HEK293 (cell line): ENCODE results near the gene ATRNL1.

ENCODE experiments used
- CTCF ChIA-PET: fragments of 350-600 bp; formaldehyde crosslinking; extraction: SDS; loops from one replicate; lab custom pipeline; 2021; ENCODE audit warnings: antibody characterized with exemption; lab: Yijun Ruan, JAX
- POLR2A ChIA-PET: fragments of 300-600 bp; formaldehyde crosslinking; extraction: SDS; loops from one replicate; lab custom pipeline; 2020; ENCODE audit warnings: antibody characterized with exemption, inconsistent platforms; lab: Yijun Ruan, JAX
- H3K27ac ChIP-seq: fragments of 200-500 bp; sonication (Bioruptor generic); 2 replicates; pipeline ENCODE4 v1.5.1; 2014; ENCODE audit warnings: low read depth, low read length, control low read depth, inconsistent platforms; ENCODE audit errors: extremely low read depth
- H3K36me3 ChIP-seq, 2 experiments: fragments of 200-500 bp in 1 of 2; sonication (Bioruptor generic) in 1 of 2; 1 replicate in 1 of 2; 2 replicates in 1 of 2; pipeline ENCODE4 v1.5.1; 2014 to 2017; ENCODE audit warnings: inconsistent platforms in 2 of 2, low read length in 2 of 2; ENCODE audit not compliant: control insufficient read depth in 2 of 2, insufficient read depth in 1 of 2
- H3K4me1 ChIP-seq: fragments of 200-500 bp; sonication (Bioruptor generic); 2 replicates; pipeline ENCODE4 v1.5.1; 2014; ENCODE audit warnings: mild to moderate bottlenecking, low read length, inconsistent platforms; ENCODE audit not compliant: control insufficient read depth, insufficient read depth
- H3K4me3 ChIP-seq: 2 replicates; pipeline ENCODE4 v1.5.1; 2011; ENCODE audit warnings: low read depth, mild to moderate bottlenecking, control low read depth, low read length, moderate library complexity
- H3K9me3 ChIP-seq: fragments of 200-500 bp; sonication (Bioruptor generic); 2 replicates; pipeline ENCODE4 v1.5.1; 2014; ENCODE audit warnings: low read depth, low read length, inconsistent platforms; ENCODE audit not compliant: control insufficient read depth, insufficient read depth
- MEIS1 ChIP-seq: sonication (generic); formaldehyde crosslinking; IDR thresholded peaks from 2 replicates; pipeline ENCODE4 v1.8.1; 2022; ENCODE audit warnings: missing genetic modification reagents, mild to moderate bottlenecking, borderline replicate concordance
- SCRT1 ChIP-seq: fragments of 450-650 bp; formaldehyde crosslinking; IDR thresholded peaks from 2 replicates; pipeline ENCODE4 v1.5.1; 2016; ENCODE audit warnings: missing biosample characterization, missing genetic modification characterization, borderline replicate concordance
- SCRT2 ChIP-seq: fragments of 450-650 bp; formaldehyde crosslinking; IDR thresholded peaks from 2 replicates; pipeline ENCODE4 v1.5.1; 2016; ENCODE audit warnings: missing biosample characterization, missing genetic modification characterization
- YY1 ChIP-seq: fragments of 450-650 bp; formaldehyde crosslinking; IDR thresholded peaks from 2 replicates; pipeline ENCODE4 v1.5.1; 2018; ENCODE audit warnings: missing biosample characterization, missing genetic modification characterization
- ZBTB20 ChIP-seq: fragments of 450-650 bp; formaldehyde crosslinking; IDR thresholded peaks from 2 replicates; pipeline ENCODE4 v1.5.1; 2016; ENCODE audit warnings: missing biosample characterization, missing genetic modification characterization
- ZBTB21 ChIP-seq: fragments of 450-650 bp; formaldehyde crosslinking; IDR thresholded peaks from 2 replicates; pipeline ENCODE4 v1.5.1; 2017; ENCODE audit warnings: missing biosample characterization, missing genetic modification characterization
- ZBTB7A ChIP-seq: fragments of 450-650 bp; formaldehyde crosslinking; IDR thresholded peaks from 2 replicates; pipeline ENCODE4 v1.5.1; 2016; ENCODE audit warnings: low read depth, missing biosample characterization, missing genetic modification characterization
- ZFP41 ChIP-seq: fragments of 450-650 bp; formaldehyde crosslinking; IDR thresholded peaks from 2 replicates; pipeline ENCODE4 v1.5.1; 2016; ENCODE audit warnings: missing biosample characterization, missing genetic modification characterization, borderline replicate concordance
- ZFP69B ChIP-seq: fragments of 450-650 bp; formaldehyde crosslinking; IDR thresholded peaks from 2 replicates; pipeline ENCODE4 v1.5.1; 2016; ENCODE audit warnings: missing biosample characterization, missing genetic modification characterization
- ZIC2 ChIP-seq: fragments of 450-650 bp; formaldehyde crosslinking; IDR thresholded peaks from 2 replicates; pipeline ENCODE4 v1.5.1; 2016; ENCODE audit warnings: missing biosample characterization, missing genetic modification characterization
- ZNF121 ChIP-seq: fragments of 450-650 bp; formaldehyde crosslinking; IDR thresholded peaks from 2 replicates; pipeline ENCODE4 v1.5.1; 2016; ENCODE audit warnings: missing biosample characterization, missing genetic modification characterization
- ZNF157 ChIP-seq: fragments of 450-650 bp; formaldehyde crosslinking; IDR thresholded peaks from 2 replicates; pipeline ENCODE4 v1.5.1; 2016; ENCODE audit warnings: missing biosample characterization, missing genetic modification characterization
- ZNF184 ChIP-seq: fragments of 450-650 bp; IDR thresholded peaks from 2 replicates; pipeline ENCODE4 v1.5.1; 2018; ENCODE audit warnings: missing biosample characterization, mild to moderate bottlenecking, missing genetic modification characterization
- ZNF214 ChIP-seq: fragments of 450-650 bp; formaldehyde crosslinking; IDR thresholded peaks from 2 replicates; pipeline ENCODE4 v1.5.1; 2017; ENCODE audit warnings: missing biosample characterization, mild to moderate bottlenecking, missing genetic modification characterization, borderline replicate concordance
- ZNF23 ChIP-seq: fragments of 450-650 bp; formaldehyde crosslinking; IDR thresholded peaks from 2 replicates; pipeline ENCODE4 v1.5.1; 2016; ENCODE audit warnings: missing biosample characterization, missing genetic modification characterization, borderline replicate concordance
- ZNF302 ChIP-seq: fragments of 450-650 bp; formaldehyde crosslinking; IDR thresholded peaks from 2 replicates; pipeline ENCODE4 v1.5.1; 2016; ENCODE audit warnings: missing biosample characterization, missing genetic modification characterization, low read depth
- ZNF335 ChIP-seq: fragments of 450-650 bp; formaldehyde crosslinking; conservative IDR thresholded peaks from 2 replicates; pipeline ENCODE4 v1.5.1; 2016; ENCODE audit warnings: missing biosample characterization, missing genetic modification characterization
- ZNF394 ChIP-seq: fragments of 450-650 bp; formaldehyde crosslinking; IDR thresholded peaks from 2 replicates; pipeline ENCODE4 v1.5.1; 2016; ENCODE audit warnings: missing biosample characterization, missing genetic modification characterization, mild to moderate bottlenecking, moderate library complexity, borderline replicate concordance
- ZNF521 ChIP-seq: fragments of 450-650 bp; formaldehyde crosslinking; IDR thresholded peaks from 2 replicates; pipeline ENCODE4 v1.5.1; 2017; ENCODE audit warnings: missing biosample characterization, mild to moderate bottlenecking, missing genetic modification characterization
- ZNF544 ChIP-seq: fragments of 450-650 bp; formaldehyde crosslinking; IDR thresholded peaks from 2 replicates; pipeline ENCODE4 v1.5.0; 2017; ENCODE audit warnings: missing biosample characterization, missing genetic modification characterization
- ZNF596 ChIP-seq: fragments of 450-650 bp; IDR thresholded peaks from 2 replicates; pipeline ENCODE4 v1.5.0; 2018; ENCODE audit warnings: missing biosample characterization, mild to moderate bottlenecking, missing genetic modification characterization, moderate library complexity
- ZNF658 ChIP-seq: fragments of 450-650 bp; formaldehyde crosslinking; IDR thresholded peaks from 2 replicates; pipeline ENCODE4; 2016; ENCODE audit warnings: missing biosample characterization, missing genetic modification characterization
- ZSCAN16 ChIP-seq: fragments of 450-650 bp; formaldehyde crosslinking; IDR thresholded peaks from 2 replicates; pipeline ENCODE4 v1.5.1; 2016; ENCODE audit warnings: missing biosample characterization, missing genetic modification characterization
- TF ChIP-seq, protein P1 (sequence below): fragments of 450-650 bp; formaldehyde crosslinking; IDR thresholded peaks from 2 replicates; pipeline ENCODE4 v1.5.1; 2016; ENCODE audit warnings: missing biosample characterization, missing genetic modification characterization
- TF ChIP-seq, protein P2 (sequence below): fragments of 450-650 bp; formaldehyde crosslinking; IDR thresholded peaks from 2 replicates; pipeline ENCODE4 v1.5.1; 2016; ENCODE audit warnings: missing biosample characterization, missing genetic modification characterization, borderline replicate concordance
- TF ChIP-seq, protein P3 (sequence below): fragments of 450-650 bp; formaldehyde crosslinking; IDR thresholded peaks from 2 replicates; pipeline ENCODE4 v1.5.1; 2017; ENCODE audit warnings: missing biosample characterization, missing genetic modification characterization

Gene ATRNL1

DNA sequence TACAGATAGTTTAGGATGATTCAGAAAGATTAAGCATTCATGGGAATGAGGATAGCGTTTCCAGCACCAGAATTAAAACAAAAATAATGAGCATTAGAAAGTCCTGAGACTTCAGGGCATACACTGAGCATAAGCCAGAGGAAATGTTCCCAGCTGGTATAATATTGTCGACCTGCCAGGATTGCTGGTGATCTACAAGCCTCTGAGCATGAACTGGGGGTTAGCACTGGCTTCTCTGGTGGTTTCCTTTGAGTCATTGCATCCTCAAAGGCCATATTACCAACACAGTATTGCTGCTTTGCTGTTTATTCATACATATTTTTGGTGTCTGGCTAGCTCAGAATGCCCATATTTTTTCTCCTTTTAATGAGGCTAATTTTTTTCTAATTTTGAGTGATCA, 10.7 kb upstream of the ATRNL1 start:
- H3K27ac ChIP-seq, result no peak overlapping the region
- no peaks in the 10 kb centered on the region for H3K36me3 ChIP-seq
- no peaks in the 10 kb centered on the region for H3K9me3 ChIP-seq
- CTCF ChIA-PET, result interaction anchor here (0.6 kb wide), 1 partner anchor 158 kb away, joined by 3 read pairs; no protein-coding TSS in a partner anchor
- H3K4me1 ChIP-seq, result peaks cover 2% of the 10 kb centered on the region; the same call in 1 of the 2 replicates
- TF ChIP-seq ZFP69B (tag by site-specific recombination) (no peak), ZNF121 (no peak), SCRT2 (no peak), ZBTB20 (tag by site-specific recombination) (no peak)
- TF ChIP-seq, protein P1, sequence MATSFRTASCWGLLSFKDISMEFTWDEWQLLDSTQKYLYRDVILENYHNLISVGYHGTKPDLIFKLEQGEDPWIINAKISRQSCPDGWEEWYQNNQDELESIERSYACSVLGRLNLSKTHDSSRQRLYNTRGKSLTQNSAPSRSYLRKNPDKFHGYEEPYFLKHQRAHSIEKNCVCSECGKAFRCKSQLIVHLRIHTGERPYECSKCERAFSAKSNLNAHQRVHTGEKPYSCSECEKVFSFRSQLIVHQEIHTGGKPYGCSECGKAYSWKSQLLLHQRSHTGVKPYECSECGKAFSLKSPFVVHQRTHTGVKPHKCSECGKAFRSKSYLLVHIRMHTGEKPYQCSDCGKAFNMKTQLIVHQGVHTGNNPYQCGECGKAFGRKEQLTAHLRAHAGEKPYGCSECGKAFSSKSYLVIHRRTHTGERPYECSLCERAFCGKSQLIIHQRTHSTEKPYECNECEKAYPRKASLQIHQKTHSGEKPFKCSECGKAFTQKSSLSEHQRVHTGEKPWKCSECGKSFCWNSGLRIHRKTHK (tag by site-specific recombination), result no peak
- TF ChIP-seq, protein P2, sequence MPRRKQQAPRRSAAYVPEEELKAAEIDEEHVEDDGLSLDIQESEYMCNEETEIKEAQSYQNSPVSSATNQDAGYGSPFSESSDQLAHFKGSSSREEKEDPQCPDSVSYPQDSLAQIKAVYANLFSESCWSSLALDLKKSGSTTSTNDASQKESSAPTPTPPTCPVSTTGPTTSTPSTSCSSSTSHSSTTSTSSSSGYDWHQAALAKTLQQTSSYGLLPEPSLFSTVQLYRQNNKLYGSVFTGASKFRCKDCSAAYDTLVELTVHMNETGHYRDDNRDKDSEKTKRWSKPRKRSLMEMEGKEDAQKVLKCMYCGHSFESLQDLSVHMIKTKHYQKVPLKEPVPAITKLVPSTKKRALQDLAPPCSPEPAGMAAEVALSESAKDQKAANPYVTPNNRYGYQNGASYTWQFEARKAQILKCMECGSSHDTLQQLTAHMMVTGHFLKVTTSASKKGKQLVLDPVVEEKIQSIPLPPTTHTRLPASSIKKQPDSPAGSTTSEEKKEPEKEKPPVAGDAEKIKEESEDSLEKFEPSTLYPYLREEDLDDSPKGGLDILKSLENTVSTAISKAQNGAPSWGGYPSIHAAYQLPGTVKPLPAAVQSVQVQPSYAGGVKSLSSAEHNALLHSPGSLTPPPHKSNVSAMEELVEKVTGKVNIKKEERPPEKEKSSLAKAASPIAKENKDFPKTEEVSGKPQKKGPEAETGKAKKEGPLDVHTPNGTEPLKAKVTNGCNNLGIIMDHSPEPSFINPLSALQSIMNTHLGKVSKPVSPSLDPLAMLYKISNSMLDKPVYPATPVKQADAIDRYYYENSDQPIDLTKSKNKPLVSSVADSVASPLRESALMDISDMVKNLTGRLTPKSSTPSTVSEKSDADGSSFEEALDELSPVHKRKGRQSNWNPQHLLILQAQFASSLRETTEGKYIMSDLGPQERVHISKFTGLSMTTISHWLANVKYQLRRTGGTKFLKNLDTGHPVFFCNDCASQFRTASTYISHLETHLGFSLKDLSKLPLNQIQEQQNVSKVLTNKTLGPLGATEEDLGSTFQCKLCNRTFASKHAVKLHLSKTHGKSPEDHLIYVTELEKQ (tag by site-specific recombination), result no peak
- no peak overlapping the region for H3K4me3 ChIP-seq
- POLR2A ChIA-PET, result no interaction called here

DNA sequence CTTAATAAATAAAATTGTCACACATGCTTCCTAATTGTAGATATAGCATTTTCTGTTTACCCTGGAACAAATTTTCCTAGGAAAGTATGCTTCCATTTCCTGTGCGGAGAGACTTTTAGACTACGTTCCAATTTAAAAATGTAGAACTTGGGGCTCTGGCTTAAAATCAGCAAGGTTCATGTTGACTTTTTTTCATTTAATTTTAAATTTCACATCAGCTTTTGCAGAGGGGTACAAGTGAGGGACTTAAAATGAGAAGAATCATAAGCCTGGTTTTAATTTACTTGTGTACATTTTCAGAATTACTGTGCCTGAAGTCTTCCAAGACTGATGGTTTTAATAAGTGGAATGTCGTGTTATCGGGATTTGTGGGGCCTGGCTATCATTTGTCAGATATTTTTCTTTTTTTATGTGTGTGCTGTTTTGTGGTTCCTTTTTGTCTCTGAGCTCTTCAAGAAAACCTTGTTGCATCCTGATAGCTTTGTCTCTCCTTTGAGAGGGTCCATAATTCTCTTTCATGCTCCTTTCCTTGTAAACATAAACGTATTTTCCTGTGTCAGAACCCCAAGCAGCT, 8.8 kb upstream of the ATRNL1 start:
- no peak for TF ChIP-seq ZNF157 (tag by site-specific recombination)
- TF ChIP-seq ZBTB21, result no peak
- no peak for TF ChIP-seq ZNF302 (tag by site-specific recombination)
- TF ChIP-seq MEIS1 (CRISPR knock-in tag), result no peak
- TF ChIP-seq ZNF23 (tag by site-specific recombination), result no peak
- no peak for TF ChIP-seq ZFP41 (tag by site-specific recombination)
- no peak for TF ChIP-seq ZBTB7A (tag by site-specific recombination)
- TF ChIP-seq ZNF658, result no peak
- TF ChIP-seq ZNF521, result no peak
- POLR2A ChIA-PET, result no interaction called here
- CTCF ChIA-PET, result interaction anchor here (0.5 kb wide), 1 partner anchor 420 kb away, joined by 3 read pairs; no protein-coding TSS in a partner anchor

GRCh38 chr10:115091161-115091560, 2.0 kb upstream of the ATRNL1 start:
- Histone ChIP-seq H3K9me3 (no peaks in the 10 kb centered on the region), H3K36me3 (no peaks in the 10 kb centered on the region), H3K4me1 (no peaks in the 10 kb centered on the region), H3K4me3 (no peak overlapping the region), H3K27ac (no peak overlapping the region)
- ChIA-PET CTCF (no interaction called here), POLR2A (no interaction called here)
- TF ChIP-seq ZNF394 (tag by site-specific recombination), result no peak
- no peak for TF ChIP-seq SCRT1 (tag by site-specific recombination)
- TF ChIP-seq YY1, result no peak
- no peak for TF ChIP-seq ZNF184 (tag by site-specific recombination)
- no peak for TF ChIP-seq ZNF544 (tag by site-specific recombination)
- TF ChIP-seq ZNF214 (tag by site-specific recombination), result no peak
- no peak for TF ChIP-seq ZNF658
- TF ChIP-seq ZNF596, result no peak
- no peak for TF ChIP-seq ZNF335 (tag by site-specific recombination)
- no peak for TF ChIP-seq ZIC2 (tag by site-specific recombination)
- no peak for TF ChIP-seq ZSCAN16 (tag by site-specific recombination)
- TF ChIP-seq, protein P3, sequence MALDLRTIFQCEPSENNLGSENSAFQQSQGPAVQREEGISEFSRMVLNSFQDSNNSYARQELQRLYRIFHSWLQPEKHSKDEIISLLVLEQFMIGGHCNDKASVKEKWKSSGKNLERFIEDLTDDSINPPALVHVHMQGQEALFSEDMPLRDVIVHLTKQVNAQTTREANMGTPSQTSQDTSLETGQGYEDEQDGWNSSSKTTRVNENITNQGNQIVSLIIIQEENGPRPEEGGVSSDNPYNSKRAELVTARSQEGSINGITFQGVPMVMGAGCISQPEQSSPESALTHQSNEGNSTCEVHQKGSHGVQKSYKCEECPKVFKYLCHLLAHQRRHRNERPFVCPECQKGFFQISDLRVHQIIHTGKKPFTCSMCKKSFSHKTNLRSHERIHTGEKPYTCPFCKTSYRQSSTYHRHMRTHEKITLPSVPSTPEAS (tag by site-specific recombination), result no peak

More for the DNA sequence above, 8.8 kb upstream of the ATRNL1 start:
- peaks cover 2% of the 10 kb centered on the region; the same call in 1 of the 2 replicates for H3K4me1 ChIP-seq
- no peak overlapping the region for H3K4me3 ChIP-seq
- no peaks in the 10 kb centered on the region for H3K36me3 ChIP-seq
- no peak overlapping the region for H3K27ac ChIP-seq
- H3K9me3 ChIP-seq, result no peaks in the 10 kb centered on the region
